ENCODE measurements around the gene PRDM5. TPM values are rescaled to one million over a fixed set of nuclear protein-coding genes. Genes with fewer than 3 reads are reported as not detected.

Gene PRDM5
- total and polyA plus RNA-seq, 2 donors (not counting 3 experiments of a cell fraction or from before 2014, with no cell fraction given): 2.2 to 8.1 TPM

GRCh38 chr4:120777459-120777858 lies 145.1 kb downstream of the PRDM5 start:
- H4K20me1 ChIP-seq (replicated peaks; ENCODE audit: control insufficient read depth, extremely low read depth, insufficient read depth, low read length): no peaks in the 10 kb centered on the region
- H3K79me2 ChIP-seq (ENCODE audit: control insufficient read depth, insufficient read depth, low read length): no peaks in the 10 kb centered on the region
- H3K9me1 ChIP-seq (replicated peaks; ENCODE audit: control insufficient read depth, extremely low read depth, insufficient read depth, low read length): no peaks in the 10 kb centered on the region
- no TSS peak for BruUV-seq (replicated peaks)
- TF ChIP-seq MAX (IDR thresholded peaks at IDR 0.05; ENCODE audit: insufficient read depth, insufficient read length) (no peak), POLR2AphosphoS5 (IDR thresholded peaks at IDR 0.05; ENCODE audit: insufficient read depth, low read depth, low read length) (no peak), JUN (IDR thresholded peaks at IDR 0.05; ENCODE audit: borderline replicate concordance, insufficient read depth, insufficient read length, low read depth) (no peak), GATA2 (IDR thresholded peaks at IDR 0.05; ENCODE audit: insufficient read depth, insufficient read length, low read depth, low read length) (no peak), FOS (IDR thresholded peaks at IDR 0.05; ENCODE audit: borderline replicate concordance, insufficient read depth, low read length) (no peak), POLR2A (IDR thresholded peaks at IDR 0.05; ENCODE audit: low read depth, low read length) (no peak), MYC (IDR thresholded peaks at IDR 0.05; ENCODE audit: low read depth, low read length) (no peak), EZH2 (IDR thresholded peaks at IDR 0.05; ENCODE audit: borderline replicate concordance, low read depth, low read length, severe bottlenecking) (no peak)
- TF ChIP-seq, protein P1, sequence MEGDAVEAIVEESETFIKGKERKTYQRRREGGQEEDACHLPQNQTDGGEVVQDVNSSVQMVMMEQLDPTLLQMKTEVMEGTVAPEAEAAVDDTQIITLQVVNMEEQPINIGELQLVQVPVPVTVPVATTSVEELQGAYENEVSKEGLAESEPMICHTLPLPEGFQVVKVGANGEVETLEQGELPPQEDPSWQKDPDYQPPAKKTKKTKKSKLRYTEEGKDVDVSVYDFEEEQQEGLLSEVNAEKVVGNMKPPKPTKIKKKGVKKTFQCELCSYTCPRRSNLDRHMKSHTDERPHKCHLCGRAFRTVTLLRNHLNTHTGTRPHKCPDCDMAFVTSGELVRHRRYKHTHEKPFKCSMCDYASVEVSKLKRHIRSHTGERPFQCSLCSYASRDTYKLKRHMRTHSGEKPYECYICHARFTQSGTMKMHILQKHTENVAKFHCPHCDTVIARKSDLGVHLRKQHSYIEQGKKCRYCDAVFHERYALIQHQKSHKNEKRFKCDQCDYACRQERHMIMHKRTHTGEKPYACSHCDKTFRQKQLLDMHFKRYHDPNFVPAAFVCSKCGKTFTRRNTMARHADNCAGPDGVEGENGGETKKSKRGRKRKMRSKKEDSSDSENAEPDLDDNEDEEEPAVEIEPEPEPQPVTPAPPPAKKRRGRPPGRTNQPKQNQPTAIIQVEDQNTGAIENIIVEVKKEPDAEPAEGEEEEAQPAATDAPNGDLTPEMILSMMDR (IDR thresholded peaks at IDR 0.05; ENCODE audit: extremely low read depth in 1 of 2, insufficient read depth in 1 of 2, low read depth in 1 of 2, low read length in 2 of 2): no peak
- no peak for DNase-seq (ENCODE audit: low read depth, low spot score)
- FAIRE-seq: no peak
- CTCF ChIA-PET: no interaction called here
- no peaks in the 10 kb centered on the region for H3K4me1 ChIP-seq (ENCODE audit: control insufficient read depth, extremely low read depth, insufficient read depth, low read length)
- no peaks in the 10 kb centered on the region for H3K9me3 ChIP-seq (replicated peaks; ENCODE audit: control insufficient read depth, insufficient read depth, low read length)
- H2AFZ ChIP-seq (ENCODE audit: low read depth, low read length): no peak overlapping the region
- no peaks in the 10 kb centered on the region for H3K27me3 ChIP-seq (ENCODE audit: control insufficient read depth in 2 of 2, insufficient read depth in 2 of 2, low read length in 2 of 2)
- intact Hi-C loops (cut with micrococcal nuclease): no loop called here
- no peak overlapping the region for H3K9ac ChIP-seq (replicated peaks; ENCODE audit: extremely low read depth, insufficient read depth, low read length)
- no peaks in the 10 kb centered on the region for H3K36me3 ChIP-seq (ENCODE audit: control insufficient read depth in 2 of 2, extremely low read depth in 1 of 2, insufficient read depth in 2 of 2, low read length in 2 of 2)
- H3K4me3 ChIP-seq (replicated peaks in 1 of 3; ENCODE audit: insufficient read depth in 1 of 3, low read depth in 1 of 3, low read length in 3 of 3): no peak overlapping the region
- POLR2A ChIA-PET: no interaction called here
- no peak overlapping the region for H3K4me2 ChIP-seq (ENCODE audit: insufficient read depth, low read length)
- H3K27ac ChIP-seq (ENCODE audit: insufficient read depth, low read depth, low read length): no peak overlapping the region
- dilution Hi-C loops (cut with MboI; ENCODE audit: extremely low pct_ligation_motif_present, low sequenced_read_pairs): no loop called here

Data from endothelial cell of umbilical vein (primary cell).